ENCODE results near the gene CRKL. TPM values are rescaled to one million over a fixed set of nuclear protein-coding genes. Genes with fewer than 3 reads are reported as not detected.
A peak's percentile ranks its signal among the peaks of the same experiment; 100 is the strongest.
"Not testable (repeated sequence)": the region's sequence is repeated elsewhere in the genome, so short reads cannot be mapped to it uniquely, and the experiment has no call there.

CRKL gene, protein sequence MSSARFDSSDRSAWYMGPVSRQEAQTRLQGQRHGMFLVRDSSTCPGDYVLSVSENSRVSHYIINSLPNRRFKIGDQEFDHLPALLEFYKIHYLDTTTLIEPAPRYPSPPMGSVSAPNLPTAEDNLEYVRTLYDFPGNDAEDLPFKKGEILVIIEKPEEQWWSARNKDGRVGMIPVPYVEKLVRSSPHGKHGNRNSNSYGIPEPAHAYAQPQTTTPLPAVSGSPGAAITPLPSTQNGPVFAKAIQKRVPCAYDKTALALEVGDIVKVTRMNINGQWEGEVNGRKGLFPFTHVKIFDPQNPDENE
- 42.6 TPM for total RNA-seq

DNA sequence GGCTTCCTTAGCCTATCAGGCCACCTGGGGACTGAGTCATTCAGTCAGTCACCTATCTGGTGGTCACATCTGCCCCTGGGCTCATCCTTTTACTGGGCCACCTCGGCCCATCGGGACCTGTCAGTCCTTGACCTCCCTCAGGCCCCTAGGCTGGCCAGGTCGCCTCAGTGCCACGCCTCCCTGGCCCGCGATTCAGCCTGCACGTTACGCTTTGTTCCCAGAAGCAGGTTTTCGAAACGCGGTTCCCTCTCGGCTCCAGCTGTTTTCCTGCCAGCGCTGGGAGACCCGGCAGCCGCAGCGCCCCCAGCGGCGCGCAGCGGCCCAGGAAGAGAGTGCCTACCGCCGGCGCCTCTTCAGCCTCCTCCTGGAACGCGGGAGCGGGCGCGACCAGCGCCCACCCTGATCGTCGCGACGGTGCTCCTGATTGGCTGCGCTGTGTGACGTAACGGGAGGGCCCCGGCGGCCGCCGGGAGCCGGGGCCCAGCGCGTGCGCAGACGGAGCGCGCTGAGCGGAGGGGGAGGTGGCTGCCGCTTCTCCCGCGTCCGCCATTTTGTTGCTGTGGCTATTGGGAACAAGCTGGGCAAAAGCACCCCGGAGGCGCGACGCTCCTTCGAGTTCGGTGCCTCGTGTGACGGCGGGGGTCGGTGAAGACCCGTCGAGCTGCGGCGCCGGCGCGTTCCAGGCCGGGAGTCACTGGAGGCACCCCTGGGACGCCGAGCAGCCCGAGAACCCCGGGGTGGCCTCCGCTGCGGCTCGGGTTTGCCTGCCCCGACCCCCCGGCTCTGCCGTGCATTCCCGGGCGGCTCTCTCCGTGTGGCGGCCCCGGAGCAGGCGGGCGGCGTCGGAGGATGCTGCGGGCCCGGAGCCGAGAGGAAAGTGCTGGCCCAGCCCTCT lies at the start of gene CRKL:
CRKL (plus strand) TSS at position 492 of the 895 bp plus-strand sequence. CDS start 528 bp downstream, outside the sequence.
- peak; percentile 98 for ATAC-seq

DNA sequence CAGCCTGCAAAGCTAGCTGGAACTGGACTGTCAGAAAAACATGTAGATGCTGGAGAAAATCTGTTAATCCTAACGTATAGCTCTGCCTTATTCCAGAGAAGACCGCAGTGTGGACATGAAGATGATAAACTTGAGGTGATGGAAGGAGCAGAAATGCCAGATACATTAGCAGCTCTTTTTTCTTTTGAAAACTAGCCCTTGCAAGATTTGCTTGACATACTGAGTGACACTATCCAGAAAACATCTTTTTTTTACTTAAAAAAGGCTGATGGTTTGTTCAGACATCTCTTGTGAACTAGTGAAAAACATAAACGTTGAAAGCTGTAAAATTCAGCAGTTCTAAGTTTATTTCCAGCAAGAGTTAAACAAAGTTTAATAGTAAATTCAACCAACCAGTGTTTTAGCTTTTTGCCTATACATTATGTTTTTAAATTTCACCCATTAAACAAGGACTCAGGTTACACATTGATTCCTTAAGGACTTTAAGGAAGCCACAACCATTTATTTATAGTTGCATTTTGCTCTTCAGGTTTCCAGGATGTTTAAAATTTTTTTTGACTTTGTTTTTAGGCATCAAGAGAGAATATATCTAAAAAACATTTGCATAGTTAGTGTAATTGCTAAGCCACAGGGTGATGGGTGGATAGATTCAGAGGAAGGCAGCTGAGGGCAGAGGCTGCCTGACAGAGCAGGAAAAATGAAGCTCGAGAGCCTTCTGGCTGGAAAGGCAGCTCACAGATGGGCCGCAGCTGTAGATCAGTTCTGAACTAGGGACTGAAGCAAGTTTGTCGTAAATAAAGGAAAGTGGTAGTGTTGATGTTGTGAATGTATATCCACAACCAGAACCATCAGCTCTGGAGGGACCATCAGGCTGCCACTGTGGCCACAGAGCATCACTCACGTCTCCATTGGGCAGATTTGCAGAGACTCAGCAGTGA lies 48.9 kb upstream of the CRKL start:
- ATAC-seq: no peak

DNA sequence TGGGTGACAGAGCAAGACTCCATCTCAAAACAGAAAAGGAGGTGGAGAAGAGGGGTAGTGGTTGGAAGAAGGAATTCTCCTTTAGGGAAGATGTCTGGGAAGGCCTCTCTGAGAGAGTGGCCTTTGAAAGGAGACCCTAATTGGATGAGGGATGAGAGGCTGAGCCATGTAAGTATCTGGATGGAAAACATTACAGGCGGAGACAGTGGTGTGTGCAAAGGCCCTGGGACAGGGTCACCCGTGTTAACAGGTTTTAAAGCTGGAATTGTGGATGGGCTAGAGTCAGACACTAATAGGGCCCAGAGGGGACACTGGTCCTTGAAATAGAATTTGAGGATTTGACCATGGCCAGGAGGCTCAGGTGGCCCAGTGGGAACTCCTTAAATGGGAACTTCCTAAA lies 48.0 kb upstream of the CRKL start:
- no peak for ATAC-seq

DNA sequence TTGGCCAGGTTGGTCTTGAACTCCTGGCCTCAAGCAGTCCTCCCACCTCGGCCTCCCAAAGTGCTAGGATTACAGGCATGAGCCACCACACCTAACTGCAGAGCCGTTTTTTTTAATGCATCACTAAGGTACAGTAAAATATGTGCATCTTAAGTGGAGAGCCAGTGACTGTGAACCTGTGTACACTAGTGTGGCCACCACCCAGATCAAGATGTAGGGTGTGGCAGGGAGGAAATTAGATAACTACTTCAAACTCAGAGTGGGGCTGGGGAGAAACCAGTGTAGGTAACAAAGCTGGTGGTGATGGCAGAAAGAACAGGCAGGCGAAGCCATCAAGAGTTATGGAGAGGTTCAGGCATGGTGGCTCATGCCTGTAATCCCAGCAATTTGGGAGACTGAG lies 44.0 kb upstream of the CRKL start:
- no peak for ATAC-seq

DNA sequence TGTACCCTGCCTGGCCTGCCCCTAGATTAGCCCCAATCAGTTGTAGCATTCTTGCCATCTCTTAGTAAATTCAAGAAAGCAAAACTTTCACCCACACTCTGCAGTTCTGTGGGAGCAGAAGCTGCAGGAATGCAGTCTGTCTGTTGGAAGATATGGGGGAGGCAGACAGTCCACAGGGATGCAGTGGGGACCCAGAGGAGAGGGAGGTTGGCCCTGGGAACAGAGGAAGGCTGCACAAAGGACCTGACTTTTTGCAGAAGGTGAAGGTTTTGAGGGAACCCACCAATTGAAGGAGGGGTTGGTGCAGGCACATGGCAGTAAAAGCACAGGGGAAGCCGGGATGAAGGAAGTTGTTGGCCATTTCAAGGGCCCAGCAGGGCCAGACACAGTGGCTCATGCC lies 41.9 kb upstream of the CRKL start:
- no peak for ATAC-seq

DNA sequence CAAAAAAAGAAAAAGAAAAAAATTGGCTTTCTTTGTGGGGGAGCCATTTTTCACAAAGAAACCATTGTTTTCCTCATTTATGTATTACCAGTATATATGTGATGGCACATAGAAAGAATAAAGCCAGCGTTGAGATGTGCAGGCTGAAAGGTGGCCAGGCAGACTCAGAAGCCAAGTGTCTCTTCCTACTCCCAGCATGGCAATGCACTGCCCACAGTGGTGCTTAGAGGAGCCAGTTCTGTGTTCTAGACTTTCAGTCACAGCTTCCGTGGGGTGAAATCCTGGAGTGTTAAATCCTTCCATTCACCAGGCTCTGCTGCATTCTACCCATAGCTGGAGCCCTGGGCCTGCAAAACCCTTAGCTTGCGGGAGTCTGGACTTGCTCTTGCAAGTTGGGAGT lies 39.5 kb upstream of the CRKL start:
- ATAC-seq: no peak

DNA sequence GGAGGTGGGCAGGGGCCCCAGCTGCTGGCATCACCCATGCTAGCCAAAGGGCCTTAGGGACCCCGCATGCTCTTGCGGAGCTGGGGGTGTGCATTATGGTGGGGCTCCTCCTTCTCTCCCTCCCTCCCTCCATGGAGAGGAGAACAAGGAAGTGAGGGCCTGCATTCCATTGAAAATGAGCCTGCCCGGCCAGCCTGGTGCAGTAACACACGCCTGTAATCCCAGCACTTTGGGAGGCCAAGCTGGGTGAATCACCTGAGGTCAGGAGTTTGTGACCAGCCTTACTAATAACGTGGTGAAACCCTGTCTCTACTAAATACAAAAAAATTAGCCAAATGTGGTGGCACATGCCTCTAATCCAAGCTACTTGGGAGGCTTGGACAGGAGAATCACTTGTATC lies 36.0 kb upstream of the CRKL start:
- ATAC-seq: peak; percentile 48

DNA sequence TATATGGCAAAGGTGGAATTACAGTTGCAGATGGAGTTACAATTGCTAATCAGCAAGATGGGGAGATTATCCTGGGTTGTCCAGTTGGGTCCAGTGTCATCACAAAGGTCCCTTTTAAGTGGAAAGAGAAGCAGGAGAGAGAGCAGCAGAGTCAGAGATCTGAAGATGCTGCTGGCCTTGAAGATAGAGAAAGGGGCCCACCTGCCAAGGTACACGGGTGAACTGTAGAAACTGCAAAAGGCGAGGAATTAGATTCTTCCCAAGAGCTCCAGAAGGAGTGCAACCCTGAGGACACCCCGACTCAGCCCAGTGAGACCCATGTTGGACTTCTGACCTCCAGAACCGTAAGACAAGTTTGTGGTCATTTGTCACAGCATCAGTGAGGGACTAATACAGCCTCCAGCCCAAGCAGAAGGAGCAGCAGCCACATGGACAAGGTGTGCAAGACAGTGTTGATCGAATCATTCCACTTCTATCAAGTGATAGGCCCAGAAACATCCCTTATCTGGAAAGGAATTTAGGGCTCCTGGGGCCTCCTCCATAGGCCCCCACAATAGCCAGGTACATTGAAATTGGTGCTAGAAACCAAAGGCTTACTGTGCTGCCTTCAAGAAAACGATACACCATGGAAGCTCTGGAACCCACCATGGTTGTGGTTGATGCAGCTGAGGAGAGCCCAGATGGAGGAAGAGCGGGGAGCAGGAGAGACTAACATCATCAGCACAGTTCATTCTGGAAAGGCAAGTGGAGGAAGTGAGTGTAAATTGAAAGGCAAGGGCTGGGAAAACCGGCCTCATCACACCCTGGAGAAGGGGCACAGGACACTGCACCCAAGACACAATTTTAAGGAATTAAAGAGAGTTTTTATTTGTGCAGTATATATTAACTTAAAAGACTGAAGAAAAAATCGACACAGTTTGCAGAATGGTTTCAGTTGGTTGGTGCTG lies 35.1 kb upstream of the CRKL start:
- ATAC-seq: no peak

DNA sequence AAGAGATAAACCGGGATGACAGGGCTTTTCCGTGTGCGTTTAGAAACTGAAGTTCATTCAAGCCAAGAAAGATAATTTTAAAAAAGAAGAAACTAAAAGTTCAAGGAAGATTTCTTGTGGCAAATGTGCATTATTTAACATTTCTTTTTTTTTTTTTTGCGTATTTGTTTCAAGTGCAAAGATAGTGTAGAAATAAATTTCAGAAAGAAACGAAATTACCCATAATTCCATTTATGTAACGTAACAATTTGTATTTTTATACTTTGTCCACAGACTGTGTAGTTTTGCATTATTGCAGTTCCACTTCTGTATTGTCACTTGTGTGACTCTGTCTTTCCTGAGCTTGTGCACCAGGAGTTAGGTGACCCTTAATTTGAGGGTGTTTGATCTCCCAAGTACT lies 34.4 kb upstream of the CRKL start:
- no peak for ATAC-seq

DNA sequence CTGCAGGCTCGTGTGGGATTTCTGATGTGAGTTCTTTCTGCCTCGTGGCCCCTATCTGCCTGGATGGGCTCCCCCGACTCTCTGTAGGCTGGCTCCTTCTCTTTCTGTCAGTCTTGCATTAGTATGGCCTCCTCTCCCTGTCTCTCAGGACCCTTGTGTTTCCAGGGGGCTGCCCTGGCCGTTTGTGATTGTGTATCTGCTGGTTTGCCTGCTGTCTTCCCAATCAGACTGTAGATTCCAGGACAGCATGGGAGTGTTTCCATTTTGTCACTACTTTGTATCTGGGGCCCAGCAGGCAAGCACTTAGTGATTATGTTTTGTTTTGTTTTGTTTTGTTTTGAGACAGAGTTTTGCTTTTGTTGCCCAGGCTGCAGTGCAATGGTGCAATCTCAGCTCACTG lies 32.8 kb upstream of the CRKL start:
- ATAC-seq: no peak

DNA sequence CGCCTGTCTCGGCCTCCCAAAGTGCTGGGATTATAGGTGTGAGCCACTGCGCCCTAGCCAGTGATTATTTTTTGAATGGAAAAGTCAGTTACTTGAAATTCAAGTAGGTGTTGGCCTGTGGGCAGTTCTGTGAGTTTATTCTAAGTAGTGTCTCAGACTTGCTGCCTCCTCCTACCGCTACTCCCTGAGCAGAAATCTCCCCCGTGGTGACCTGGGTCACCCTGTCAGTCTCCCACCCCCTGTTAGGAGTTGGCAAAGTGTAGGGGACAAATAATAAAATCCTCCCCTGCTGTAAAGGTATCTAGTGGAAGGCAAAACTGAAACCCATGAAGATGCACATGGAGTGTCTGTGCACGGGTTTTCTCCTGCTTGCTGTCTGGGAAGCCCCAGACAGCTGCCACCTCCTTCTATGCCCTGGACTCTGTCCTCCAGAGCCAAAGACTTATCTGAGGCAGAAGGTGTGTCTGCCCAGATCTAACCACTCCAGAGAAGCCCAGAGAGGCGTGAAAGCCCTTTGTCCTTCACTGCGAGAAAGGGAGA lies 32.1 kb upstream of the CRKL start:
- no peak for ATAC-seq

DNA sequence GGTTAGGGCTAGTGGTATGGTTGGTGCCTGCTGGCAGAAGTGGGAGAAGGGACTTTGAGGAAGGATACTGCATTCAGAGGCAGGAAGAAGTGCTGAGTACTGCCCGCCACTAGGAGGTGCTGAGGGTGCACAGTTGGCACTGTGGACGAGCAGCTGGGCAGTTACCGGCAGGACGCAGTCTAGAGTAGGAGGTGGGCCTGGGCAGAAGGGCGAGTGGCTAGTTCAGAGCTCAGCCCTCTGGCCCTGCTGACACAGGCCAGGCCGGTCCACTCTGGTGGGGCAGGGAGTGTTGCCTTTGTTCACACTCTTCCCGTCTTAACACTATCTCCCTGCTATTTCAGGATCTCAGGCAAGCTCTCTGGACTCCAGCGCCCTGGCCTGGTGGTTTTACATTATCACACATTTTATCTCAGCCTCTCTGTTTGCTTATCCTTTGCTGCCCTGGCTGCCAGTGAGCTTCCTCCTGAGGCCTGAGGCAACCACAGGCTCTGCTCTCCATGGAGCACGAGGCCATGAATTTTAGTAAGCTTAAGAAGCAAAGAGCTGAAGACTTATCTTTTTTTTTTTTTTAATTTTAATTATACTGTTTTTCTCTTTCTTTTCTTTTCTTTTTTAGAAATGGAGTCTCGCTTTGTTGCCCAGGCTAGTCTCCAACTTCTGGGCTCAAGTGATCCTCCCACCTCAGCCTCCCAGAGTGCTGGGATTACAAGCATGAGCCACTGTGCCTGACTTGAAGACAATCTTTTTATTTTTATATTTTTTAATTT lies 31.5 kb upstream of the CRKL start:
- peak; percentile 89 for ATAC-seq

DNA sequence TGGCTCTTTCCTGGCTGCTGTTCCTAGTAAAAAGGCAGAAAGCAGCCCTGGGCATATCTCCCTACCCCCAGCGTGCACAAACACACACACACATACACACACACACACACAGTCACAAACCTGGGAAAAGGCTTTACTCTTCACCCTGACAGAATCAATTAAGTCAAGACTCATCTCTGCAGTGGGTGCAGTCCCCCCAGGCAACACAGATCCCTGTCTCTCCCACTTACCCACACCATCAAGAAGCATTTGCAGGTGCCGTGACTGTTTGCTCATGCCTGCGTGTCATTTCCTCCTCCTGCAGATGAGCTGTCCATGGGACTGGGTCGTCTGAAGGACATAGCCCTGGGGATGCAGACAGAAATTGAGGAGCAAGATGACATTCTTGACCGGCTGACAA lies 29.8 kb upstream of the CRKL start:
- no peak for ATAC-seq

DNA sequence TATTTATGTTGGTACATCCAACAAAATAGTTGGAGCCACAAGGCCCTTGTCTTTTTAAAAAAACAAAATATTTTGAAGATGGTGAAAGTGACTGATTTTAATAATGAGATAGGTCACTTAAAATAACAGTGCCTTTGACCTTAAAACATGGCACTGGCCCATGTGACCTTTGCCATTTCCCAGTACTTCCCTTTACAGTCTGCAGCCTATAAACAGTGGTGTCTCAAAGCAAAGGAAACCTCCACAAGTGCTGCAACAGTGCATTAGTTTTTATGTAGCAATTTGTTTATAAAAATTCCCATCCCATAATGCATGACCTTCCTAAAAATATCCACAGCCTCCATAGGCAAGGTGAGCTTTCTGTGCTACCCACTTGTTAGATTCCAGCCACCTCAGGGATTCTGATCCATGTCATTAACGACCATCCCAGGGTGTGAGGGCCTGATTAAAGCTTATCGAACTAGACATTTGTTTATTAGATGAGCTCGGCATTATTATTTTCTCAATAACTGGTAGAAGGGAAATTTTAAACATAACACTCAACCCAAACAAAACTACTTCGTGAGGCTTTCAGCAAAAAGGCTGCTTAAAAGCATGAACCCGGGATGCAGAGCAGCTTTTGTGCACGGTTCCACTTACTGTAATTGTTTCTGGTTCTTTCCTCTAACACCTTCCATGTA lies 28.0 kb upstream of the CRKL start:
- no peak for ATAC-seq

DNA sequence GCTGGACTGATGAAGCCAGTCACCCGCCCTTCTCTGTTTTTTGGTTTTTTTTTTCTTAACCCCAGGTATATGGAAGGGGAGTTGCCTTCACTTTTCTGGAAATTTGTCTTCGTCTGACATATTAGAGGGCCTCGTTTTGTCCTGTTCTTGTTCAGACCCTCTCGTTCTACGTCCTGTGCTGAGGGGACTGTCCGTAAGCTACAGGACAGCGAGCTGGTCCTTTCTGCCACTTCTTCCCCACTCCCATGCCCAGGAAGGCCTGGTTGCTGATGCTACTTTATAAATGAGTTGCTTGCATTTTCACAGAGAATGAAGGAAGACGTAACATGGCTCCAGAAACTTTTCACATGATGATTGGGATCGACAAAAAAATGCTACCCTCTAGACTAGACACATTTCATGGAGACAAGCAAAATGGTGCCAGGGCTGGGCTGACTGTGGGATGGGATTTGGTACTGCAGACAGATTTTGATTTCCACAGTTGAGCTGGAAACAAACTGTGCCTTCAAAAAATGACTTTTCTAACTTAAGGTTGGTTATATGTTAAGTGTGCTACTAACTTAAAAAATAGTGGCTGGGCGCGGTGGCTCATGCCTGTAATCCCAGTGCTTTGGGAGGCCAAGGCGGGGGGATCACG lies 27.2 kb upstream of the CRKL start:
- no peak for ATAC-seq

DNA sequence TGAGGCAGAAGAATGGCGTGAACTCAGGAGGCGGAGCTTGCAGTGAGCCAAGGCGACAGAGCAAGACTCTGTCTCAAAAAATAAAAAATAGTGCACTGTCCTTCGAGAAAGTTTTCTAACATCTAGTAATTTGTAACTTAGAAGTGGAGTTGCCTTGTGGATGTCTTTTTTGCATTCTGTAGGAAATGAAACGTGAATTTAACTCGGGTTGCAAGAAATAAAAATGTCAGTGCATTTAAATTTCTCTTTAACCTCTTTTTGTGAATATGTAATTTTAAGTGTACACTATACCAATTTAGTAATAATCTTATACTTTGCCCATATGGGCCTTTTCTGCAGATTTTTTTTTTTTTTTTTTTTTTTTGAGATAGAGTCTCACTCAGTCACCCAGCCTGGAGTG lies 26.2 kb upstream of the CRKL start:
- no peak for ATAC-seq

DNA sequence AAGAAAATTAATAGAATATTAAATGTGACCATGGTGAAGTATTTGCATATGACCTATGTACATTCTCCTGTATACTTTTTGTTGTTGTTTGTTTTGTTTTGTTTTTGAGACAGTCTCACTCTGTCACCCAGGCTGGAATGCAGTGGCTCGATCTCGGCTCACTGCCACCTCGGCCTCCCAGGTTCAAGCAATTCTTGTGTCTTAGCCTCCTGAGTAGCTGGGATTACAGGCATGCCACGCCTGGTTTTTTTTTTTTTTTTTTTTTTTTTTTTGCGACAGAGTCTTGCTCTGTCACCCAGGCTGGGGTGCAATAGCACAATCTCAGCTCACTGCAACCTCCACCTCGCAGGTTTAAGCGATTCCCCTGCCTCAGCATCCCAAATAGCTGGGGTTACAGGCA lies 19.5 kb upstream of the CRKL start:
- ATAC-seq: not testable (repeated sequence)

DNA sequence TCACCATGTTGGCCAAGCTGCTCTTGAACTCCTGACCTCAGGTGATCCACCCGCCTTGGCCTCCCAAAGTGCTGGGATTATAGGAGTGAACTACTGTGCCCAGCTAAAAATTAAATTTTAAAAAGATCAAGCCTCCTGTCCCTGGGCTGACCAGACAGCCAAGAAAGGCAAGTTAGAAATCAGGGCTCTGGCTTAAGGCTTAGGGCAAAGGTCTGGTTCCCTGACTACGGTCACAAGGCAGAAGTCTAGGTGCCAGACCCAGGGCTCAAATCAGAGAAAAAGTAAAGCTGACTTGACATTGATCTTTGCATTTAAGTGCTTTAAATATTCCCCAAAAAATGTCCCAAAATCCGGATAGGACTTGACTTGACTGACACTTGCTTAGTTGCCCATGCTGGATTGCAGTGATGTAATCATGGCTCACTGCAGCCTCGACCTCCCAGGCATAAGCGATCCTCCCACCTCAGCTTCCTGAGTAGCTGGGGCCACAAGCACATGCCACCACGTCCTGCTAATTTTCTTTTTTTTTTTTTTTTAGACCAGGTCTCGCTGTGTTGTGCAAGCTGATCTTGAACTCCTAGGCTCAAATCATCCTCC lies 17.3 kb upstream of the CRKL start:
- no peak for ATAC-seq
